ENCODE measurements around the gene HSPA2. TPM values are rescaled to one million over a fixed set of nuclear protein-coding genes. Genes with fewer than 3 reads are reported as not detected.

Gene HSPA2
- polyA plus RNA-seq, 1 of the 3 experiments (the other 2 are of a cell fraction), result 20.8 TPM

DNA sequence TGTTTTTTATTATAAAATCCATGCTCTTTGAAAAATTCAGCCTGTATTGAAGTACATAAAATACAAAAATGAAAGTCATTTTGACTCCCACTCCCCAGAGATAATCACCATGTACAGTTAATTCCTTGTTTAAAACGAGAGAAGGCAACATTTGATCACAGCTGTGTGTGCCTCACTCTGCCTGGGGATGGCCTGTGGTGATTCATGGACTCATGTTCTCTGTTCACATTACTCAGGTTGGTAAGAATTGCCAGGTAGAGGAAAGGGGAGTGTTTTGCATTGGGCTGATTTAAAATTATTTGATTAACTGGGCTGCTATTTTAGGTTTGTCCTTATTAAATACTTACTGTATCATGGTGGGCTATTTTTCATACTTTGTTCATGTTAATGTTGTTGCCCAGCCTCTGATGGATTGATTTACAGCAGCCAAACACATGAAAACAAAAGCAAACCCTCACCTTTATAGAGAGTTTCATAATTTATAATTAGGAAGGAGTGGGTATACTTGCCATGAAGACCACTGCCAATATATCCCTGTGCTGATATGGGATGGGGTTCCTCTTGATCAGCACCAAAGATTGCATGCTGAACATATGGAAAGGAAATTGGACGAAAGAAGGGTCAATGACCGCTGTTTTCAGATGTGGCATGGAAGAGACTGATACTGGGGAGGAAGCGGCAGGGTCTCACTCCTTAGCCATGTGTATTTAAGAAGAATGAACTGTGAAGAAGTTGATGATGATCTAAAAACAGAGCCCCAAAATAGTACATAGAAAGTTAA, 33.0 kb upstream of the HSPA2 start:
- no peak for DNase-seq
- H4K20me1 ChIP-seq (ENCODE audit: insufficient read depth), result peaks cover 67% of the 10 kb centered on the region
- CTCF ChIA-PET, result interaction anchor here (1.5 to 2.1 kb wide), 3 partner anchors 28 to 164 kb away, joined by 3 to 8 read pairs (median 7); no protein-coding TSS in a partner anchor
- H3K36me3 ChIP-seq (replicated peaks in 1 of 2; ENCODE audit: control insufficient read depth in 1 of 2, insufficient read depth in 2 of 2, low read length in 1 of 2), result peaks cover under 1 to 7% of the 10 kb centered on the region in 2 experiments
- peaks cover 14% of the 10 kb centered on the region for H3F3A ChIP-seq (replicated peaks; ENCODE audit: insufficient read depth)
- 74% methylated on average over 4 of the region's 4 CpGs for WGBS (ENCODE audit: low lambda C conversion rate)
- no peaks in the 10 kb centered on the region for H3K27me3 ChIP-seq (ENCODE audit: insufficient read depth)
- H3K79me2 ChIP-seq (ENCODE audit: insufficient read depth), result peaks cover 90% of the 10 kb centered on the region
- H2AFZ ChIP-seq (ENCODE audit: low read depth), result no peak overlapping the region
- H3K4me3 ChIP-seq (ENCODE audit: low read depth in 2 of 2, low read length in 1 of 2), result no peak overlapping the region
- H3K4me2 ChIP-seq, result peak overlapping the region; percentile 98
- no peak overlapping the region for H3K9ac ChIP-seq
- no peaks in the 10 kb centered on the region for H3K9me2 ChIP-seq
- peaks cover 14 to 27% of the 10 kb centered on the region in 2 experiments; a peak in 3 of 4 replicates for H3K4me1 ChIP-seq (ENCODE audit: control insufficient read depth in 1 of 2, insufficient read depth in 2 of 2, low read depth in 1 of 2, low read length in 1 of 2)
- no peak for TF ChIP-seq SIN3A (IDR thresholded peaks at IDR 0.05; ENCODE audit: borderline replicate concordance, low read depth, low read length)
- TF ChIP-seq ELF1 (IDR thresholded peaks at IDR 0.05), result no peak
- no peak for TF ChIP-seq MEF2A (IDR thresholded peaks at IDR 0.05; ENCODE audit: borderline replicate concordance, low read depth)
- TF ChIP-seq RCOR1 (IDR thresholded peaks at IDR 0.05; ENCODE audit: low read length), result no peak
- TF ChIP-seq, protein P1, sequence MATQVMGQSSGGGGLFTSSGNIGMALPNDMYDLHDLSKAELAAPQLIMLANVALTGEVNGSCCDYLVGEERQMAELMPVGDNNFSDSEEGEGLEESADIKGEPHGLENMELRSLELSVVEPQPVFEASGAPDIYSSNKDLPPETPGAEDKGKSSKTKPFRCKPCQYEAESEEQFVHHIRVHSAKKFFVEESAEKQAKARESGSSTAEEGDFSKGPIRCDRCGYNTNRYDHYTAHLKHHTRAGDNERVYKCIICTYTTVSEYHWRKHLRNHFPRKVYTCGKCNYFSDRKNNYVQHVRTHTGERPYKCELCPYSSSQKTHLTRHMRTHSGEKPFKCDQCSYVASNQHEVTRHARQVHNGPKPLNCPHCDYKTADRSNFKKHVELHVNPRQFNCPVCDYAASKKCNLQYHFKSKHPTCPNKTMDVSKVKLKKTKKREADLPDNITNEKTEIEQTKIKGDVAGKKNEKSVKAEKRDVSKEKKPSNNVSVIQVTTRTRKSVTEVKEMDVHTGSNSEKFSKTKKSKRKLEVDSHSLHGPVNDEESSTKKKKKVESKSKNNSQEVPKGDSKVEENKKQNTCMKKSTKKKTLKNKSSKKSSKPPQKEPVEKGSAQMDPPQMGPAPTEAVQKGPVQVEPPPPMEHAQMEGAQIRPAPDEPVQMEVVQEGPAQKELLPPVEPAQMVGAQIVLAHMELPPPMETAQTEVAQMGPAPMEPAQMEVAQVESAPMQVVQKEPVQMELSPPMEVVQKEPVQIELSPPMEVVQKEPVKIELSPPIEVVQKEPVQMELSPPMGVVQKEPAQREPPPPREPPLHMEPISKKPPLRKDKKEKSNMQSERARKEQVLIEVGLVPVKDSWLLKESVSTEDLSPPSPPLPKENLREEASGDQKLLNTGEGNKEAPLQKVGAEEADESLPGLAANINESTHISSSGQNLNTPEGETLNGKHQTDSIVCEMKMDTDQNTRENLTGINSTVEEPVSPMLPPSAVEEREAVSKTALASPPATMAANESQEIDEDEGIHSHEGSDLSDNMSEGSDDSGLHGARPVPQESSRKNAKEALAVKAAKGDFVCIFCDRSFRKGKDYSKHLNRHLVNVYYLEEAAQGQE (IDR thresholded peaks at IDR 0.05; ENCODE audit: low read depth, low read length), result no peak
- TF ChIP-seq RFX5 (IDR thresholded peaks at IDR 0.05; ENCODE audit: low read length), result no peak
- no peak for TF ChIP-seq RAD21 (IDR thresholded peaks at IDR 0.05; ENCODE audit: low read length)
- TF ChIP-seq EZH2phosphoT487 (IDR thresholded peaks at IDR 0.05; ENCODE audit: borderline replicate concordance, low read depth), result no peak
- no peak for TF ChIP-seq GABPA (IDR thresholded peaks at IDR 0.05; ENCODE audit: low read depth)
- TF ChIP-seq RXRA (IDR thresholded peaks at IDR 0.05; ENCODE audit: borderline replicate concordance, low read depth), result no peak
- TF ChIP-seq, protein P2, sequence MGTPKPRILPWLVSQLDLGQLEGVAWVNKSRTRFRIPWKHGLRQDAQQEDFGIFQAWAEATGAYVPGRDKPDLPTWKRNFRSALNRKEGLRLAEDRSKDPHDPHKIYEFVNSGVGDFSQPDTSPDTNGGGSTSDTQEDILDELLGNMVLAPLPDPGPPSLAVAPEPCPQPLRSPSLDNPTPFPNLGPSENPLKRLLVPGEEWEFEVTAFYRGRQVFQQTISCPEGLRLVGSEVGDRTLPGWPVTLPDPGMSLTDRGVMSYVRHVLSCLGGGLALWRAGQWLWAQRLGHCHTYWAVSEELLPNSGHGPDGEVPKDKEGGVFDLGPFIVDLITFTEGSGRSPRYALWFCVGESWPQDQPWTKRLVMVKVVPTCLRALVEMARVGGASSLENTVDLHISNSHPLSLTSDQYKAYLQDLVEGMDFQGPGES (IDR thresholded peaks at IDR 0.05; ENCODE audit: low read depth, low read length), result no peak
- TF ChIP-seq, protein P3, sequence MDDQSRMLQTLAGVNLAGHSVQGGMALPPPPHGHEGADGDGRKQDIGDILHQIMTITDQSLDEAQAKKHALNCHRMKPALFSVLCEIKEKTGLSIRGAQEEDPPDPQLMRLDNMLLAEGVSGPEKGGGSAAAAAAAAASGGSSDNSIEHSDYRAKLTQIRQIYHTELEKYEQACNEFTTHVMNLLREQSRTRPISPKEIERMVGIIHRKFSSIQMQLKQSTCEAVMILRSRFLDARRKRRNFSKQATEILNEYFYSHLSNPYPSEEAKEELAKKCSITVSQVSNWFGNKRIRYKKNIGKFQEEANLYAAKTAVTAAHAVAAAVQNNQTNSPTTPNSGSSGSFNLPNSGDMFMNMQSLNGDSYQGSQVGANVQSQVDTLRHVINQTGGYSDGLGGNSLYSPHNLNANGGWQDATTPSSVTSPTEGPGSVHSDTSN (IDR thresholded peaks at IDR 0.05), result no peak
- TF ChIP-seq, protein P4, sequence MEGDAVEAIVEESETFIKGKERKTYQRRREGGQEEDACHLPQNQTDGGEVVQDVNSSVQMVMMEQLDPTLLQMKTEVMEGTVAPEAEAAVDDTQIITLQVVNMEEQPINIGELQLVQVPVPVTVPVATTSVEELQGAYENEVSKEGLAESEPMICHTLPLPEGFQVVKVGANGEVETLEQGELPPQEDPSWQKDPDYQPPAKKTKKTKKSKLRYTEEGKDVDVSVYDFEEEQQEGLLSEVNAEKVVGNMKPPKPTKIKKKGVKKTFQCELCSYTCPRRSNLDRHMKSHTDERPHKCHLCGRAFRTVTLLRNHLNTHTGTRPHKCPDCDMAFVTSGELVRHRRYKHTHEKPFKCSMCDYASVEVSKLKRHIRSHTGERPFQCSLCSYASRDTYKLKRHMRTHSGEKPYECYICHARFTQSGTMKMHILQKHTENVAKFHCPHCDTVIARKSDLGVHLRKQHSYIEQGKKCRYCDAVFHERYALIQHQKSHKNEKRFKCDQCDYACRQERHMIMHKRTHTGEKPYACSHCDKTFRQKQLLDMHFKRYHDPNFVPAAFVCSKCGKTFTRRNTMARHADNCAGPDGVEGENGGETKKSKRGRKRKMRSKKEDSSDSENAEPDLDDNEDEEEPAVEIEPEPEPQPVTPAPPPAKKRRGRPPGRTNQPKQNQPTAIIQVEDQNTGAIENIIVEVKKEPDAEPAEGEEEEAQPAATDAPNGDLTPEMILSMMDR (IDR thresholded peaks at IDR 0.05), result no peak
- no peak for TF ChIP-seq YY1 (IDR thresholded peaks at IDR 0.05; ENCODE audit: low read depth)
- TF ChIP-seq SMC3 (IDR thresholded peaks at IDR 0.05; ENCODE audit: low read depth, low read length), result no peak
- TF ChIP-seq MXI1 (IDR thresholded peaks at IDR 0.05; ENCODE audit: low read depth, low read length), result no peak
- TF ChIP-seq NFIC (IDR thresholded peaks at IDR 0.05; ENCODE audit: borderline replicate concordance), result no peak
- no peak for TF ChIP-seq FOXJ3 (CRISPR knock-in tag; IDR thresholded peaks at IDR 0.05)
- TF ChIP-seq JUND (IDR thresholded peaks at IDR 0.05), result no peak
- no peak overlapping the region for H3K27ac ChIP-seq (ENCODE audit: low read depth in 2 of 2, low read length in 1 of 2)
- H3K9me3 ChIP-seq, result no peaks in the 10 kb centered on the region
- POLR2A ChIA-PET, result no interaction called here
